HepG2 (cell line): ENCODE measurements around the gene HMGB2. TPM values are rescaled to one million over a fixed set of nuclear protein-coding genes. Genes with fewer than 3 reads are reported as not detected.

Source experiments
- POLR2AphosphoS5 ChIP-seq: IDR thresholded peaks from 2 replicates; pipeline ENCODE4 v1.6.1; 2012; ENCODE audit warnings: low read depth, low read length
- TCF7 ChIP-seq: sonication (generic); IDR thresholded peaks from 2 replicates; pipeline ENCODE4 v1.6.1; 2016; ENCODE audit warnings: antibody characterized with exemption, low read depth
- TGIF2 ChIP-seq: IDR thresholded peaks from 2 replicates; pipeline ENCODE4 v1.6.1; 2016; ENCODE audit warnings: control low read depth, missing compliant biosample characterization
- ZNF562 ChIP-seq: sonication (generic); formaldehyde crosslinking; IDR thresholded peaks from 2 replicates; pipeline ENCODE4 v1.8.0; 2022; ENCODE audit warnings: missing genetic modification reagents, borderline replicate concordance
- ZNF737 ChIP-seq: sonication (generic); formaldehyde crosslinking; IDR thresholded peaks from 2 replicates; pipeline ENCODE4 v1.5.0; 2020; ENCODE audit warnings: missing genetic modification reagents, mild to moderate bottlenecking, borderline replicate concordance
- ZNF792 ChIP-seq: IDR thresholded peaks from 2 replicates; pipeline ENCODE4 v1.6.1; 2016
- ZNF878 ChIP-seq: sonication (generic); formaldehyde crosslinking; IDR thresholded peaks from 2 replicates; pipeline ENCODE4 v1.8.1; 2023; ENCODE audit warnings: mild to moderate bottlenecking, missing genetic modification reagents, moderate library complexity
- polyA plus RNA-seq, 8 experiments: library from polyadenylated mRNA; depleted of rRNA in 3 of 8; stranded (reverse) in 7 of 8; unstranded in 1 of 8; fragments of >200 nt; fragmentation: Illumina TruSeq in 4 of 8; extraction: Trizol in 4 of 8; gene quantifications; 2 replicates each; pipeline versions ENCODE4 v1.2.1 to v1.2.3, GENCODE V29; 2011 to 2016; ENCODE audit warnings: low read depth in 4 of 8, missing spikeins in 1 of 8, mixed read lengths in 1 of 8; ENCODE audit not compliant: insufficient read depth in 1 of 8
- total RNA-seq, 5 experiments: library from RNA; depleted of rRNA; stranded (reverse); fragments of >200 nt; fragmentation: Illumina TruSeq; extraction: Trizol; gene quantifications; 2 replicates each; pipeline ENCODE4 v1.2.3, GENCODE V29; 2016; ENCODE audit warnings: low read depth in 1 of 5
- TF ChIP-seq, protein P1 (sequence below): IDR thresholded peaks from 2 replicates; pipeline ENCODE4 v1.6.1; 2016; ENCODE audit warnings: missing compliant biosample characterization, missing genetic modification reagents, borderline replicate concordance
- TF ChIP-seq, protein P2 (sequence below), 2 experiments: fragments of 450-650 bp in 1 of 2; sonication (generic) in 1 of 2; formaldehyde crosslinking in 1 of 2; IDR thresholded peaks; 2 replicates each; pipeline versions ENCODE4 v1.6.1 to v1.8.0; 2016 to 2022; ENCODE audit warnings: antibody characterized with exemption in 1 of 2, mild to moderate bottlenecking in 1 of 2, missing genetic modification reagents in 1 of 2
- TF ChIP-seq, protein P3 (sequence below): sonication (generic); formaldehyde crosslinking; IDR thresholded peaks from 2 replicates; pipeline ENCODE4 v1.8.1; 2023; ENCODE audit warnings: mild to moderate bottlenecking, missing genetic modification reagents
- TF ChIP-seq, protein P4 (sequence below): sonication (generic); formaldehyde crosslinking; IDR thresholded peaks from 2 replicates; pipeline ENCODE4 v1.5.0; 2020; ENCODE audit warnings: mild to moderate bottlenecking, missing genetic modification reagents, moderate library complexity

HMGB2 gene
- total and polyA plus RNA-seq, 2 of the 13 experiments (the other 11 are each of a cell fraction or from before 2014, with no cell fraction given): 90.5 to 332 TPM

DNA sequence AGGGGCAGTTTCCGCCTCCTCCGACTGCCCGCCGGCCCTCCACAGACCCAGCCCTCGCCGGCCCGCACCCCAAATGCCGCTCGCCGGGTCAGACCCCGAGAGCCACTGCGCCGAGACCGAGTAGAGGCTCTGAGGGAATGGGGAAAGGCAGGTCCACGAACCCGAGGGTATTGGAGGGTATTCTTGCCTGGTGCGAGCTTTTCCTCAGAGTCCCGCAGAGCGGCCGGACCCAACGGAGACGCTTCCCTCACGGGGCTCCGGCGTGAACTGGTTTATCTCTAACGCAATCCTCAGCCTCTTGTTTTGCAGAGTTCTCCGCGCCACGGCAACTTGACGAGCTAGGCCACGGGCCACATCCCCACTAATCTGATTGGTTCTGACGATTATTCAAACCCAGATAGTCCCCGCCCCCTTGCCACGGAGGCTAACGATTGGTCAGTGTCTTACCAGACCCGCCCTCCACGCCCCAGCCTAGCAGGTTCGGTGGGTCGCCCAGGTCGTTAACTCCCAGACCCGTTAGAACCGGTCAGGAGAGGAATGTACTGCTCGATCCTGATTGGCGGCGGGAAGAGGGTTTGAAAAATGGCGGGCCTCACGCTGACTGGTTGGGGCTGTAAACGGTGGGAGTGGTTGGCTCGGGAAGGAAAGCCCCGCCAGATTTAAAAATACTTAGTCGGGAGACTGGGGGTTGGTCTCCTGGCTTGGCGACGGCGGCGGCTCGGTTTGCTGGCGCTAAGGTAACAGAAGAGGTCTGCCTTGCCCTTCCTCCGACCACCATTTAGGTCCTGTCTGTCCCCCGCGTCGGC, at the start of gene HMGB2 (continued):
- peak; percentile 87; the same call in 1 of the 2 replicates for TF ChIP-seq ZNF562 (CRISPR knock-in tag)
- TF ChIP-seq TCF7: no peak
- TF ChIP-seq, protein P1, sequence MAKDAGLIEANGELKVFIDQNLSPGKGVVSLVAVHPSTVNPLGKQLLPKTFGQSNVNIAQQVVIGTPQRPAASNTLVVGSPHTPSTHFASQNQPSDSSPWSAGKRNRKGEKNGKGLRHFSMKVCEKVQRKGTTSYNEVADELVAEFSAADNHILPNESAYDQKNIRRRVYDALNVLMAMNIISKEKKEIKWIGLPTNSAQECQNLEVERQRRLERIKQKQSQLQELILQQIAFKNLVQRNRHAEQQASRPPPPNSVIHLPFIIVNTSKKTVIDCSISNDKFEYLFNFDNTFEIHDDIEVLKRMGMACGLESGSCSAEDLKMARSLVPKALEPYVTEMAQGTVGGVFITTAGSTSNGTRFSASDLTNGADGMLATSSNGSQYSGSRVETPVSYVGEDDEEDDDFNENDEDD: peak; percentile 99
- TF ChIP-seq POLR2AphosphoS5: peak; percentile 96
- peak; percentile 51; the same call in 1 of the 2 replicates for TF ChIP-seq TGIF2 (CRISPR knock-in tag)
- 0 out of 2 replicates have a peak, but pooled peaks have one; percentile 74 for TF ChIP-seq ZNF737
- TF ChIP-seq, protein P2, sequence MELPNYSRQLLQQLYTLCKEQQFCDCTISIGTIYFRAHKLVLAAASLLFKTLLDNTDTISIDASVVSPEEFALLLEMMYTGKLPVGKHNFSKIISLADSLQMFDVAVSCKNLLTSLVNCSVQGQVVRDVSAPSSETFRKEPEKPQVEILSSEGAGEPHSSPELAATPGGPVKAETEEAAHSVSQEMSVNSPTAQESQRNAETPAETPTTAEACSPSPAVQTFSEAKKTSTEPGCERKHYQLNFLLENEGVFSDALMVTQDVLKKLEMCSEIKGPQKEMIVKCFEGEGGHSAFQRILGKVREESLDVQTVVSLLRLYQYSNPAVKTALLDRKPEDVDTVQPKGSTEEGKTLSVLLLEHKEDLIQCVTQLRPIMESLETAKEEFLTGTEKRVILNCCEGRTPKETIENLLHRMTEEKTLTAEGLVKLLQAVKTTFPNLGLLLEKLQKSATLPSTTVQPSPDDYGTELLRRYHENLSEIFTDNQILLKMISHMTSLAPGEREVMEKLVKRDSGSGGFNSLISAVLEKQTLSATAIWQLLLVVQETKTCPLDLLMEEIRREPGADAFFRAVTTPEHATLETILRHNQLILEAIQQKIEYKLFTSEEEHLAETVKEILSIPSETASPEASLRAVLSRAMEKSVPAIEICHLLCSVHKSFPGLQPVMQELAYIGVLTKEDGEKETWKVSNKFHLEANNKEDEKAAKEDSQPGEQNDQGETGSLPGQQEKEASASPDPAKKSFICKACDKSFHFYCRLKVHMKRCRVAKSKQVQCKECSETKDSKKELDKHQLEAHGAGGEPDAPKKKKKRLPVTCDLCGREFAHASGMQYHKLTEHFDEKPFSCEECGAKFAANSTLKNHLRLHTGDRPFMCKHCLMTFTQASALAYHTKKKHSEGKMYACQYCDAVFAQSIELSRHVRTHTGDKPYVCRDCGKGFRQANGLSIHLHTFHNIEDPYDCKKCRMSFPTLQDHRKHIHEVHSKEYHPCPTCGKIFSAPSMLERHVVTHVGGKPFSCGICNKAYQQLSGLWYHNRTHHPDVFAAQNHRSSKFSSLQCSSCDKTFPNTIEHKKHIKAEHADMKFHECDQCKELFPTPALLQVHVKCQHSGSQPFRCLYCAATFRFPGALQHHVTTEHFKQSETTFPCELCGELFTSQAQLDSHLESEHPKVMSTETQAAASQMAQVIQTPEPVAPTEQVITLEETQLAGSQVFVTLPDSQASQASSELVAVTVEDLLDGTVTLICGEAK (IDR thresholded peaks at IDR 0.05): no peak
- TF ChIP-seq, protein P2 (CRISPR knock-in tag; IDR thresholded peaks at IDR 0.05): peak; percentile 80; the same call in 1 of the 2 replicates
- TF ChIP-seq ZNF878 (CRISPR knock-in tag): peak; percentile 100
- TF ChIP-seq, protein P3, sequence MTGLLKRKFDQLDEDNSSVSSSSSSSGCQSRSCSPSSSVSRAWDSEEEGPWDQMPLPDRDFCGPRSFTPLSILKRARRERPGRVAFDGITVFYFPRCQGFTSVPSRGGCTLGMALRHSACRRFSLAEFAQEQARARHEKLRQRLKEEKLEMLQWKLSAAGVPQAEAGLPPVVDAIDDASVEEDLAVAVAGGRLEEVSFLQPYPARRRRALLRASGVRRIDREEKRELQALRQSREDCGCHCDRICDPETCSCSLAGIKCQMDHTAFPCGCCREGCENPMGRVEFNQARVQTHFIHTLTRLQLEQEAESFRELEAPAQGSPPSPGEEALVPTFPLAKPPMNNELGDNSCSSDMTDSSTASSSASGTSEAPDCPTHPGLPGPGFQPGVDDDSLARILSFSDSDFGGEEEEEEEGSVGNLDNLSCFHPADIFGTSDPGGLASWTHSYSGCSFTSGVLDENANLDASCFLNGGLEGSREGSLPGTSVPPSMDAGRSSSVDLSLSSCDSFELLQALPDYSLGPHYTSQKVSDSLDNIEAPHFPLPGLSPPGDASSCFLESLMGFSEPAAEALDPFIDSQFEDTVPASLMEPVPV (CRISPR knock-in tag): peak; percentile 99
- TF ChIP-seq ZNF792 (CRISPR knock-in tag): 0 out of 2 replicates have a peak, but pooled peaks have one; percentile 56
- TF ChIP-seq, protein P4, sequence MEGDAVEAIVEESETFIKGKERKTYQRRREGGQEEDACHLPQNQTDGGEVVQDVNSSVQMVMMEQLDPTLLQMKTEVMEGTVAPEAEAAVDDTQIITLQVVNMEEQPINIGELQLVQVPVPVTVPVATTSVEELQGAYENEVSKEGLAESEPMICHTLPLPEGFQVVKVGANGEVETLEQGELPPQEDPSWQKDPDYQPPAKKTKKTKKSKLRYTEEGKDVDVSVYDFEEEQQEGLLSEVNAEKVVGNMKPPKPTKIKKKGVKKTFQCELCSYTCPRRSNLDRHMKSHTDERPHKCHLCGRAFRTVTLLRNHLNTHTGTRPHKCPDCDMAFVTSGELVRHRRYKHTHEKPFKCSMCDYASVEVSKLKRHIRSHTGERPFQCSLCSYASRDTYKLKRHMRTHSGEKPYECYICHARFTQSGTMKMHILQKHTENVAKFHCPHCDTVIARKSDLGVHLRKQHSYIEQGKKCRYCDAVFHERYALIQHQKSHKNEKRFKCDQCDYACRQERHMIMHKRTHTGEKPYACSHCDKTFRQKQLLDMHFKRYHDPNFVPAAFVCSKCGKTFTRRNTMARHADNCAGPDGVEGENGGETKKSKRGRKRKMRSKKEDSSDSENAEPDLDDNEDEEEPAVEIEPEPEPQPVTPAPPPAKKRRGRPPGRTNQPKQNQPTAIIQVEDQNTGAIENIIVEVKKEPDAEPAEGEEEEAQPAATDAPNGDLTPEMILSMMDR (CRISPR knock-in tag): no peak
